CD8-positive, alpha-beta memory T cell (primary cell): ENCODE measurements around the gene SRRT. TPM values are rescaled to one million over a fixed set of nuclear protein-coding genes. Genes with fewer than 3 reads are reported as not detected.
"Not testable (repeated sequence)": the region's sequence is repeated elsewhere in the genome, so short reads cannot be mapped to it uniquely, and the experiment has no call there.

Source experiments
- CTCF ChIA-PET: fragments of 350-600 bp; sonication (Branson Sonifier 250); formaldehyde crosslinking; loops from one replicate; lab custom pipeline; 2021; ENCODE audit warnings: antibody characterized with exemption; lab: Charles Lee
- POLR2A ChIA-PET: fragments of 350-600 bp; sonication (Branson Sonifier 250); formaldehyde crosslinking; loops from one replicate; lab custom pipeline; 2021; ENCODE audit warnings: antibody characterized with exemption; lab: Charles Lee
- DNase-seq, 5 donors: peaks; one replicate each; pipeline versions ENCODE4 v3.0.0 to v3.0.0-alpha.2; 2020 to 2022; ENCODE audit warnings: mixed read lengths in 1 of 5
- H3K27ac ChIP-seq: one replicate; pipeline ENCODE4 v1.7.0; 2013; ENCODE audit warnings: low read depth, mild to moderate bottlenecking, low read length, moderate library complexity
- H3K27me3 ChIP-seq: 2 replicates; pipeline ENCODE4 v1.7.0; 2013; ENCODE audit warnings: low read length, mild to moderate bottlenecking; ENCODE audit not compliant: insufficient read depth, poor library complexity, severe bottlenecking
- H3K36me3 ChIP-seq: 2 replicates; pipeline ENCODE4 v1.7.0; 2013; ENCODE audit warnings: mild to moderate bottlenecking, low read length, moderate library complexity; ENCODE audit not compliant: insufficient read depth
- H3K4me1 ChIP-seq: 2 replicates; pipeline ENCODE4 v1.7.0; 2013; ENCODE audit warnings: mild to moderate bottlenecking, low read length, moderate library complexity; ENCODE audit not compliant: insufficient read depth
- H3K4me3 ChIP-seq: 2 replicates; pipeline ENCODE4 v1.7.0; 2013; ENCODE audit warnings: mild to moderate bottlenecking, low read length
- H3K9me3 ChIP-seq: 2 replicates; pipeline ENCODE4 v1.7.0; 2013; ENCODE audit warnings: mild to moderate bottlenecking, low read length
- H3K27ac Mint-ChIP-seq, 8 donors: one replicate each; pipeline ENCODE4 v1.8.0; 2020 to 2021; ENCODE audit warnings: mixed read lengths in 8 of 8, mild to moderate bottlenecking in 6 of 8, inconsistent platforms in 3 of 8, moderate library complexity in 3 of 8
- H3K27me3 Mint-ChIP-seq, 2 donors: one replicate each; pipeline ENCODE4 v1.8.0; 2020 to 2021; ENCODE audit warnings: mixed read lengths in 2 of 2, mild to moderate bottlenecking in 1 of 2, moderate library complexity in 1 of 2
- H3K36me3 Mint-ChIP-seq, 3 donors: one replicate each; pipeline ENCODE4 v1.8.0; 2020 to 2021; ENCODE audit warnings: mixed read lengths in 3 of 3, inconsistent platforms in 1 of 3, mild to moderate bottlenecking in 1 of 3
- H3K4me1 Mint-ChIP-seq, 3 donors: one replicate each; pipeline ENCODE4 v1.8.0; 2020 to 2021; ENCODE audit warnings: mixed read lengths in 3 of 3, inconsistent platforms in 1 of 3, mild to moderate bottlenecking in 1 of 3
- H3K4me3 Mint-ChIP-seq, 7 donors: one replicate each; pipeline ENCODE4 v1.8.0; 2020 to 2021; ENCODE audit warnings: mixed read lengths in 7 of 7, mild to moderate bottlenecking in 6 of 7, moderate library complexity in 4 of 7, inconsistent platforms in 2 of 7
- H3K9me3 Mint-ChIP-seq, 5 donors: one replicate each; pipeline ENCODE4 v1.8.0; 2020 to 2022; ENCODE audit warnings: mixed read lengths in 5 of 5, mild to moderate bottlenecking in 3 of 5, moderate library complexity in 2 of 5, inconsistent platforms in 1 of 5
- polyA plus RNA-seq: library from polyadenylated mRNA; unstranded; fragments of 300-500 nt; fragmentation: Illumina TruSeq; gene quantifications from one replicate; pipeline ENCODE4 v1.2.3, GENCODE V29; 2021
- total RNA-seq, 2 experiments: library from RNA; stranded (reverse); gene quantifications; one replicate each; pipeline ENCODE4 v1.2.3, GENCODE V29; 2021

SRRT gene
- total and polyA plus RNA-seq, 3 experiments from 2014 or later: 90.7 to 290 (median 285) TPM

DNA sequence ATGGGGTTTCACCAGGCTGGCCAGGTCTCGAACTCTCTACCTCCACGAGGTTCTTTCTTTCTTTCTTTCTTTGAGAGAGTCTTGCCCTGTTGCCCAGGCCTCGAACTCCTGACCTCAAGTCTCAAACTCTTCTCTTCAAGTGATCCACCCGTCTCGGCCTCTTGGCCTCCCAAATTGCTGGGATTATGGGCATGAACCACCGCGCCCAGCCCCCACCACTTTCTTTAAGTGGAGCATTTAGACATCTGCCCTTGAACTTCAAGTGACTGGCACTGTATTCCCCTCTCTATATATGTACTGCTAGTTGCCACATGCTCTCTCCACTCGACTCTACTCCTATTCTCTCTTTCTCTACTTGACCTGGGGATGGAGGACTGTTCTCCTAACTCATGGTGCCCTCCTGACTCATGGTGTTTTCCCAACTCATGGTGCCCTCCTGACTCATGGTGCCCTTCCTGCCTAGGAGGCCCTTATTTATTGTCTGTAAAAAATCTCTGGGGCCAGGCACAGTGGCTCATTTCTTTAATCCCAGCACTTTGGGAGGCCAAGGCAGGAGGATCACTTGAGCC, 40.1 kb downstream of the SRRT start:
- Histone ChIP-seq H3K27ac (no peak overlapping the region), H3K4me1 (no peaks in the 10 kb centered on the region), H3K27me3 (no peaks in the 10 kb centered on the region), H3K36me3 (no peaks in the 10 kb centered on the region), H3K4me3 (no peak overlapping the region), H3K9me3 (no peaks in the 10 kb centered on the region)
- H3K4me3 Mint-ChIP-seq: no peak overlapping the region
- ChIA-PET CTCF (no interaction called here), POLR2A (no interaction called here)
- no peaks in the 10 kb centered on the region for H3K9me3 Mint-ChIP-seq
- DNase-seq: no peak
- peaks cover 18 to 48% of the 10 kb centered on the region in 2 donors for H3K27me3 Mint-ChIP-seq
- H3K4me1 Mint-ChIP-seq: no peaks in the 10 kb centered on the region
- H3K27ac Mint-ChIP-seq: no peak overlapping the region
- H3K36me3 Mint-ChIP-seq: no peaks in the 10 kb centered on the region

DNA sequence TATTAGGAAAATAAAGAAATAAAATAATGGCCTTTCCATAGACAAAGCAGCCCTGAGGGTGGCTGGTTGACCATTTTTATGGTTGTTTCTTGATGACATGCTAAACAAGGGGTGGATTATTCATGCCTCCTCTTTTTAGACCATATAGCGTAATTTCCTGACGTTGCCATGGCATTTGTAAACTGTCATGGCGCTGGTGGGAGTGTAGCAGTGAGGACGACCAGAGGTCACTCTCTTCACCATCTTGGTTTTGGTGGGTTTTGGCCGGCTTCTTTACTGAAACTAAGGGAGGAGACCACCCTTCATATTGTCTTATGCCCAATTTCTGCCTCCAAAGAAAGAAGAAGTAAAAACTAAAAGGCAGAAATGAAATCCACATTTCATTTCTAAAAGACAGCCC, 44.4 kb downstream of the SRRT start:
- H3K36me3 Mint-ChIP-seq, H3K9me3 Mint-ChIP-seq, H3K4me1 ChIP-seq, H3K27ac Mint-ChIP-seq, H3K4me1 Mint-ChIP-seq, H3K27ac ChIP-seq, H3K4me3 ChIP-seq, CTCF ChIA-PET, H3K36me3 ChIP-seq, H3K9me3 ChIP-seq, POLR2A ChIA-PET, DNase-seq, H3K27me3 ChIP-seq, H3K4me3 Mint-ChIP-seq: not testable (repeated sequence)
- H3K27me3 Mint-ChIP-seq: peaks cover 15 to 62% of the 10 kb centered on the region in 2 donors

DNA sequence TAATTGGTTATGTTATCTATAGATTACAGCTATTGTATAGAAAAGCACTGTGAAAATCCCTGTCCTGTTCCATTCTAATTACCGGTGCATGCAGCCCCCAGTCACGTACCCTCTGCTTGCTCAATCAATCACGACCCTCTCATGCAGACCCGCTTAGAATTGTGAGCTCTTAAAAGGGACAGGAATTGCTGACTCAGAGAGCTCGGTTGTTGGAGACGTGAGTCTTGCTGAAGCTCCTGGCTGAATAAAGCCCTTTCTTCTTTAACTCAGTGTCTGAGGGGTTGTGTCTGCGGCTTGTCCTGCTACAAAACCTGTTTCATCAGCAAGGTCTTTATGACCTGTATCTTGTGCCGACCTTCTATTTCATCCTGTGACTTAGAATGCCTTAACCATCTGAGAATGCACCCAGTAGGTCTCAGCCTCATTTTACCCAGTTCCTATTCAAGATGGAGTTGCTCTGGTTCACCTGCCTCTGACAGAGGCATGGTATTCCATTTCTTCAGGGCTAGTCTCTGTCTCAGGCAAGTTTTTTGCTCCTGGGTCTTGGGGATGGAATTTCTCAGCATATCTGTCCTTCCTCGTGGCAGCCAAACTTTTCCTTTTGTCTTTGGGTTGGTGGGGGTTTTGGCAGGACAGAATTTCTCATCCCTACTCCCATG, 45.0 kb downstream of the SRRT start:
- H3K4me3 Mint-ChIP-seq, H3K27me3 ChIP-seq, CTCF ChIA-PET, H3K4me3 ChIP-seq, H3K36me3 Mint-ChIP-seq, H3K27ac Mint-ChIP-seq, H3K9me3 Mint-ChIP-seq, DNase-seq, H3K36me3 ChIP-seq, H3K9me3 ChIP-seq, H3K4me1 ChIP-seq, H3K4me1 Mint-ChIP-seq, H3K27ac ChIP-seq: not testable (repeated sequence)
- H3K27me3 Mint-ChIP-seq: peaks cover 15 to 61% of the 10 kb centered on the region in 2 donors
- POLR2A ChIA-PET: interaction anchor here (0.6 kb wide), 1 partner anchor 199 kb away, joined by 11 read pairs; no protein-coding TSS in a partner anchor

DNA sequence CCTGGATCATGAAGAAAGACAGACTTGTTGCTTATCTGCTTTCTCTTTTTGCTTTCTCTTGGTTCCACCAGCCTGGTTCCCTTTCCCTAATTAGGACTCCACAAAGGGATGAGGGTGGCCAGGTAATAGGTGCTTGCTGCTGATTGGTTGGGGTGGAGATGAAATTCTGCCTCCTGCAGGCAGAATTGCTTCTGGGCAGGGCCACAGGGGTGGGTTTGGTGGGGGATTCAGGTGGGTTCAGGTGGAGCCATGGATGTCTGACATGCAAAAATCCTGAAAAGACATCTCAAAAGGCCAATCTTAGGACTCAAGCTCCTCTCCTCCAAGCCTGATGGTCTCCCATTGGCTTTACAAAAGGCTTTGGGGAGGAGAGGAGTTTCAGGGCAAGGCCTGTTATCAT, 46.1 kb downstream of the SRRT start:
- Histone ChIP-seq H3K4me1 (no peaks in the 10 kb centered on the region), H3K9me3 (no peaks in the 10 kb centered on the region), H3K4me3 (no peak overlapping the region), H3K27me3 (no peaks in the 10 kb centered on the region), H3K36me3 (no peaks in the 10 kb centered on the region), H3K27ac (no peak overlapping the region)
- POLR2A ChIA-PET: no interaction called here
- Mint-ChIP-seq H3K9me3 (no peaks in the 10 kb centered on the region), H3K27ac (no peak overlapping the region), H3K36me3 (no peaks in the 10 kb centered on the region), H3K27me3 (peaks cover 15 to 58% of the 10 kb centered on the region in 2 donors), H3K4me1 (peaks cover 0 to 5% (median 0%) of the 10 kb centered on the region in 3 donors), H3K4me3 (no peak overlapping the region)
- DNase-seq: no peak
- CTCF ChIA-PET: no interaction called here

DNA sequence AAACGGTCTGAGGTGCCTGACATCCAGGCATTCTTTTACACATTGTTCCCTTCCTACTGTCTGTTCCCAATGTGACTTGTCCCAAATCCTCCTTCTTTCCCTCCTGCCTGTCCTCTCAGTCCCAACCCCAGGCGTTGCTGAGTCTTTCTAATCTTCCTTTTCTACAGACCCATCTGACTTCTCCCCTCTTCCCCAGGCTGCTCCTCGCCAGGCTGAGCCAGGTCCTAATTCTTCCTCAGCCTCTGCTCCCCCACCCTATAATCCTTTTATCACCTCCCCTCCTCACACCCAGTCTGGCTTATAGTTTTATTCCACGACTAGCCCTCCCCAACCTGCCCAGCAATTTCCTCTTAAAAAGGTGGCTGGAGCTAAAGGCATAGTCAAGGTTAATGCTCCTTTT, 48.7 kb downstream of the SRRT start:
- H3K27me3 ChIP-seq, DNase-seq, CTCF ChIA-PET, H3K9me3 Mint-ChIP-seq, H3K9me3 ChIP-seq, H3K27ac ChIP-seq, H3K4me1 Mint-ChIP-seq, POLR2A ChIA-PET, H3K4me3 ChIP-seq, H3K4me1 ChIP-seq, H3K36me3 Mint-ChIP-seq, H3K36me3 ChIP-seq, H3K27ac Mint-ChIP-seq, H3K4me3 Mint-ChIP-seq: not testable (repeated sequence)
- H3K27me3 Mint-ChIP-seq: peaks cover 8 to 43% of the 10 kb centered on the region in 2 donors

DNA sequence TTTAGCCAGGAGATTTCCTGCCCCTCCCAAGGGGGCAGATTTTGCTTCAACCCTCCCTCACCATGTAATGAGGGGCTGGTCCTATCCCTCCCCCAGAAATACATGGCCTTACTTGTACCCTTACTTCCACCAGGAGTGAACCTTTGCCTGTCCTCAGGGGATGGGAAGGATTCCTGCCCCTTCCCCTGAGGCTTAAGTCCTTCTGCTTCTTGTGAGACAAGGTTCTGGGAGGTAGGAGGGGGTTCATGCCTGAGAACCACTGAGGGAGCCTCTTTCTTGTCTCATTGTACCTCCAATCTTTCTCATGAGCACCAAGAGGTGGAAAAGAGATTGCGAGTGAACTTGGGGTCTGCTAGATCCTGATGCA, 54.9 kb downstream of the SRRT start:
- H3K9me3 Mint-ChIP-seq: peaks cover 2 to 15% (median 9%) of the 10 kb centered on the region in 5 donors
- POLR2A ChIA-PET: no interaction called here
- no peak overlapping the region for H3K27ac ChIP-seq
- no peak overlapping the region for H3K27ac Mint-ChIP-seq
- no peaks in the 10 kb centered on the region for H3K4me1 Mint-ChIP-seq
- no peaks in the 10 kb centered on the region for H3K4me1 ChIP-seq
- H3K36me3 Mint-ChIP-seq: peaks cover 0 to 8% (median 0%) of the 10 kb centered on the region in 3 donors
- no peaks in the 10 kb centered on the region for H3K36me3 ChIP-seq
- H3K4me3 ChIP-seq: no peak overlapping the region
- peaks cover 5 to 33% of the 10 kb centered on the region in 2 donors for H3K27me3 Mint-ChIP-seq
- no peaks in the 10 kb centered on the region for H3K9me3 ChIP-seq
- H3K4me3 Mint-ChIP-seq: no peak overlapping the region
- DNase-seq: no peak
- CTCF ChIA-PET: no interaction called here
- no peaks in the 10 kb centered on the region for H3K27me3 ChIP-seq

DNA sequence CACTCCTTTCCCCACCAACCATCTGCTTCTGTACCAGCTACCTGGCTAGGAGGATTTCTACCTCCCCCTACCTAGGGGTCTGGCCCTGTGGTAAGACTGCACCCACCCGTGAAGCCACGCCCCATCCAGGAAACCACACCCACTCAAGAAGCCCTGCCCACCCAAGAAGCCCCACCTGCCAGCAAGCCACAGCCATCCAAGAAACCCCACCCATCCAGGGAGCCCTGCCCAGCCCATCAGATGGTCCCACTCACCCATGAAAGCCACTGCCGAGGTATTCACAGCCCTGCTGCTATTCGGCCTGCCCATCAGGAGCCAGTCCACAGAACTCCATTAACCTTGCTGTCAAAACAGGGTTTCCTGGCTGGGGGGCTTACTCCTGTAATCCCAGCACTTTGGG, 58.8 kb downstream of the SRRT start:
- Mint-ChIP-seq H3K9me3 (peaks cover 2 to 17% (median 11%) of the 10 kb centered on the region in 5 donors), H3K4me3 (no peak overlapping the region), H3K27ac (peak overlapping the region in 1 of 8 donors; percentile 33), H3K36me3 (peaks cover 0 to 8% (median 0%) of the 10 kb centered on the region in 3 donors), H3K4me1 (no peaks in the 10 kb centered on the region), H3K27me3 (peaks cover 6 to 37% of the 10 kb centered on the region in 2 donors)
- Histone ChIP-seq H3K36me3 (no peaks in the 10 kb centered on the region), H3K4me1 (no peaks in the 10 kb centered on the region), H3K4me3 (no peak overlapping the region), H3K9me3 (no peaks in the 10 kb centered on the region), H3K27ac (no peak overlapping the region), H3K27me3 (no peaks in the 10 kb centered on the region)
- DNase-seq: no peak
- ChIA-PET CTCF (no interaction called here), POLR2A (no interaction called here)

DNA sequence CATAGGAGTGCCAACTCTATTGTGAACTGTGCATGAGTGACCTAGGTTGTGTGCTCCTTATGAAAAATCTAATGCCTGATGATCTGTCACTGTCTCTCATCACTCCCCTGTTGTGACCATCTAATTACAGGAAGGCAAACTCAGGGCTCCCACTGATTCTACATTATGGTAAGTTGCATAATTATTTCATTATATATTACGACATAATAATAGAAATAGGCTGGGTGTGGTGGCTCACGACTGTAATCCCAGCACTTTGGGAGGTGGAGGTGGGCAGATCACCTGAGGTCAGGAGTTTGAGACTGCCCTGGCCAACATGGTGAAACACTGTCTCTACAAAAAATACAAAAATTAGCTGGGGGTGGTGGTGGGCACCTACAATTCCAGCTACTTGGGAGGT, 60.5 kb downstream of the SRRT start:
- POLR2A ChIA-PET, H3K9me3 ChIP-seq: not testable (repeated sequence)

More for the DNA sequence above, 60.5 kb downstream of the SRRT start:
- H3K36me3 ChIP-seq, H3K4me3 Mint-ChIP-seq, CTCF ChIA-PET, H3K27ac Mint-ChIP-seq, H3K27me3 ChIP-seq, H3K4me1 Mint-ChIP-seq, H3K27ac ChIP-seq, H3K4me1 ChIP-seq, H3K4me3 ChIP-seq, DNase-seq: not testable (repeated sequence)
- Mint-ChIP-seq H3K27me3 (peaks cover 7 to 30% of the 10 kb centered on the region in 2 donors), H3K9me3 (peaks cover 5 to 30% (median 24%) of the 10 kb centered on the region in 5 donors), H3K36me3 (peaks cover 0 to 19% (median 0%) of the 10 kb centered on the region in 3 donors)
